ENCODE results near the gene ASIC2. TPM values are rescaled to one million over a fixed set of nuclear protein-coding genes. Genes with fewer than 3 reads are reported as not detected.

ASIC2 gene
- total RNA-seq (2014; rRNA removed) = not detected in 2 replicates
- polyA plus RNA-seq (2012) = 0.01 TPM

GRCh38 chr17:33292981-33293867, at the start of gene ASIC2:
Gene ASIC2 (minus strand): TSS chr17:33293295.
- DNase-seq (ENCODE audit: low read depth) = no peak

GRCh38 chr17:33342025-33342424, 48.9 kb upstream of the ASIC2 start:
- no peak for DNase-seq (ENCODE audit: low read depth)

- DNase-seq (ENCODE audit: low read depth) = no peak
These were observed 45.1 kb upstream of the ASIC2 start for GRCh38 chr17:33338242-33338641.

- no peak for DNase-seq (ENCODE audit: low read depth)
These were observed 42.5 kb upstream of the ASIC2 start for GRCh38 chr17:33335491-33336173.

GRCh38 chr17:33334703-33335102, 41.6 kb upstream of the ASIC2 start:
- DNase-seq (ENCODE audit: low read depth) = no peak

DNA sequence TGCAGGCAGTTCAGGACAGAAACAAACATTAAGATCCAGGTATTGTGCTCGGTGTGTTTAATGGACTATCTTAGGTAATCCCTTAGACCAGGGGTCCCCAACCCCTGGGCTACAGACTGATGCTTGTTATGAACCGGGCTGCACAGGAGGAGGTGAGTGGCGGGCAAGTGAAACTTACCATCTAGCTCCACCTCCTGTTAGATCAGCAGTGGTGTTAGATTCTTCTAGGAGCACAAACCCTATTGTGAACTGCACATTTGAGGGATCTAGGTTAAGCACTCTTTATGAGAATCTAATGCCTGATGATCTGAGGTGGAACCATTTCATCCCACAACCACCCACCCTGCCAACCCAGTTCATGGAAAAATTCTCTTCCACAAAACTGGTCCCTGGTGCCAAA, 37.8 kb upstream of the ASIC2 start:
- DNase-seq (ENCODE audit: low read depth) = no peak

DNA sequence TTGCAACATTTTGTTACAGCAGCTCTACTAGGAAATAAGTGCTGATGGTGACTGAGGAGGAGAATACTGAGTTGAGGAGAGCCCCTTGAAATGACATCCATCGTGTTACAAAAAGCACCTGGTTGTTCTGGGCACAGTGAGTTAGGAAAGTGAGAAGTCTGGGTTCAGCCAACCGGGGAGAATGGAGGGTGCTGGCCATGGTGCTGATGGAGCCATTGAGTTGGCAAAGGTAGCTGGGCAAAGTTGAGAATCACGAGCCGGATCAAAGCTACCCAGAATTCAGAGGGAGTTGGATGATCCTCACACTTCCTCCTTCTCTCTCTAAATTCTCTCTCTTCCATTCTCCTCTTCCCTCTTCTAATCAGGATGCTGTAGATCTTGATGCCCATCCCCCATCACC, 35.0 kb upstream of the ASIC2 start:
- peak; percentile 9 for DNase-seq (ENCODE audit: low read depth)

- no peak for DNase-seq (ENCODE audit: low read depth)
These were observed 31.6 kb upstream of the ASIC2 start for GRCh38 chr17:33324736-33325135.

DNA sequence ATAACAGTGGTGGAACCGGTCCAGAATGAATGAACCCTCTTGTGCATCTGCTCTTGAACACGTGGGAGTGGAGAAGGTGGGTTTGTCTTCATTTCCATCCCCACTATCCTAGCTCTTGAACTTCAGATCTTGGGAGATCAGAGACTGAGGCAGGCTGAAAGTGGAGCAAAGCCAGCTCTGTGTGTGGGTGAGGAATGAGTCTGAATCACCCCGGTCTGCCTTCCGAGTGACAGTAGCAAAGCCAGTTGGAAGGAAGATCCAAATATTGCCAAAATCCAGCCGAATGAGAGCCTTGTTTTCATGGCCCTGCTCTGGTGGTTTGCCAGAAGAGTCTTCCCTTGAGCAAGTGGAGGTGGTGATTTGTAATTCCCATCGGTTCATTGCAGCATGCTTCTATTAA, 29.0 kb upstream of the ASIC2 start:
- DNase-seq (ENCODE audit: low read depth) = no peak

DNA sequence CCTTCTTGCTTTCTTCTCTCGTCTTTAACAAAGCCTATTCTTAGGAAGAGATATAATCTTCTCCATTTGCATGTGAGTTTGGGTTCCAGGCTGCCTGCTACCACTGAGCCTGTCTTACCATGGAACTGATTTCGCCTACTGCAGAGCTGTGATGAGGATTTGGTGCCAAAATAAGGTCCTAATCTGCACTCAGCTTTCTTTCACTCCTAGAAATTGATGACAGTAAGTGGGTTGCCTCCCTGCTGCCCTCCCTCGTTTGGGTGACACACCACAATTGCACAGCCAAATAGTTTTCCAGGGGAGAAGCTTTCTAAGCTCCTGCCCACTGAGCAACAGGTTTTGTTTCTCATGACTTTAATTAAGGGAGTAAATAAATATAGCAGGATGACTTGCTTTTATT, 25.1 kb upstream of the ASIC2 start:
- no peak for DNase-seq (ENCODE audit: low read depth)

GRCh38 chr17:33316746-33317145, 23.7 kb upstream of the ASIC2 start:
- no peak for DNase-seq (ENCODE audit: low read depth)

GRCh38 chr17:33310296-33310695, 17.2 kb upstream of the ASIC2 start:
- DNase-seq (ENCODE audit: low read depth) = no peak

- DNase-seq (ENCODE audit: low read depth) = no peak
These were observed 10.2 kb upstream of the ASIC2 start for GRCh38 chr17:33303254-33303653.

DNA sequence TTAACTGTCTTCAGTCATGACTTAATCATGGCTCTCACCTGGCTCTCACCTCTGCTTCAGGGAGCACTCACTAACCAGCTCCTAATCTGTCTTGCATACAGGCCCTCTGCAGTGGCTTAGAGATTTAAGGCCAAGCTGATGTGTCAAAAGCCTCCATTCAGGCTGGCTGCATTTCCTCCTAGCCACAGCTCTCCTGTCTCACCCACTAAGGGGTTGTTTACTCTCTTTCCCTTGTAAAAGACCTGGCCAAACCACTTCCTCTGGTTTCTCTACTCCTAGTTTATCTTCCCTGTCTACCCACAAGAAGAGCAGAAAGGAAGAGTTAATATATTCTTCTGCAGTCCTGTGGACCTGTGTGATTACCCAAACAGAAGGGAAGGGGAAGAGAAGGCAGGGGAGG, 9.3 kb upstream of the ASIC2 start:
- DNase-seq (ENCODE audit: low read depth) = no peak

DNA sequence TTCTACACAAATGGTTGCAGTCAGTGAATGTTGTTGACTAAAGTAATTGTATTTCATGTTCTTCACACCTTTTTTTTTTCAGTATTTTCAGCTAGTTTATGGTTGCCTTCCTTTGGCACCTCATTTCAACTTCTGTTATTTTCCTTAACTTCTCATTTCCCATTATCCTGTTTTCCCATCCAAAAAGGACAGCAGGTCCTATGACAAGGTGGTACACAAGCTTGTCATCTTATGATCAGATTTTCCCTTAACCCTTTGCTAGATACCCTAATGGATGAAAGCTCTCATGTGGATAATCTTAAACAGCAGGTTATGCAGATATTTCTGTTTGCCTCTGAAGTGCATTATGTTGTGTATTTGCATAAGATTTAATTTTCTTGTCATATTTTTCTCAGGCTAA, 7.1 kb upstream of the ASIC2 start:
- no peak for DNase-seq (ENCODE audit: low read depth)

- no peak for DNase-seq (ENCODE audit: low read depth)
These were observed 6.0 kb upstream of the ASIC2 start for GRCh38 chr17:33299115-33299514.

DNA sequence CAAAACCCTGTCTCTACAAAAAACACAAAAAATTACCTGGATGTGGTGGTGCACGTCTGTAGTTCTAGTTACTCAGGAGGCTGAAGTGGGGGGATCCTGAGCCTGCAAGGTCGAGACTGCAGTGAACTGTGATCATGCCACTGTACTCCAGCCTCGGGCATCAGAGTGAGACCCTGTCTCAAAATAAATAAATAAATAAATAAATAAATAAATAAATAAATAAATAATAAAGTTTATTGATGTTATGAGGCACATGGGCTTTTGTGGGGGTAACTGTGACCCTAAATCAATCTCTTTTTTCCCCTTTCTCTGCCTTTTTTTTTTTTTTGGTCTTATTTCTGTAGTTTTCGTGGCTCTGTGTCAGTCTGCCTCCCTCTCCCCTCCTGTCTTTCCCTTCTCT, 4.5 kb upstream of the ASIC2 start:
- DNase-seq (ENCODE audit: low read depth) = no peak

- DNase-seq (ENCODE audit: low read depth) = no peak
These were observed 1.9 kb upstream of the ASIC2 start for GRCh38 chr17:33294994-33295393.

DNA sequence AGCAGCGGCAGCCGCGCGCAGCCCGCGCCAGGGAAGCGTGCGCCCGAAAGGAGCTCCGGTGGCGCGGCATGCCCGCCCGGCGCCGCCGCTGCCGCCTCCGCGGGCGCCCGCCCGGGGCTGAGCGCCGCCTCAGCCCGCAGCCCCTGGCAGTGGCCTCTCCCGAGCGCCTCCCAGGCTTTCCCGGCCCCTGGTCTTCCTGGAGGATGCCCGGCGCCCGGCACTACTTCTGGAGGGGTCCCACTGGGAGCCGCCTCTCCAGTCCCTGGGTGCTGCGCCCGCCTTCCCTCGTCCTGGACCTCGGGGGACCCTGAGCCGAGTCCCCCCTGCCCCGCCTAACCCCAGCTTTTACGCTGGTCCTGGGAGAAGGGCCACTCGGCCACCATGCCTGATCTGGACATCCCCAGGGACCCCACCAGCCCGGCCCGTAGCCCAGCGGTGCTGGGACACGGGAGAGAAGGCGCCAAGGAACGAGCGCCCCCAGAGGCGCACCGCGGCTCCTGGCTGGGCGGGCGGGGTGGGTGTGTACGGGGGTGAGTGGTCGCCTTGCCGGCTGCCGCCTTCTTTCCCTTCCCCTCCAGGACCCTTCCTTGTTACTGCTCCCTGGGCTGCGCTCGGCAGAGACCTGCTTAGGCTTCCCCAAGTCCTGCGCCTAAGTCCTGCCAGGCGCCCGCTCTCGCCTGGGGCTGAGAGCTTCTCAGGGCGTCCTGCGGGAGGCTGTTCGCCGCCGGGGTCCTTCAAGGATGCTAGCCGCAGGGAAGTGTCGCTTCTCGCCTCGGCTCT, 704 bp downstream of the ASIC2 start:
- DNase-seq (ENCODE audit: low read depth) = no peak

- no peak for DNase-seq (ENCODE audit: low read depth)
These were observed 1.6 kb downstream of the ASIC2 start for GRCh38 chr17:33291248-33292200.

- no peak for DNase-seq (ENCODE audit: low read depth)
These were observed 2.8 kb downstream of the ASIC2 start for GRCh38 chr17:33290253-33290652.

Measured in LHCN-M2 (cell line).